Upper lobe of left lung (tissue), 6 donors: ENCODE data around the gene RIPK3. TPM values are rescaled to one million over a fixed set of nuclear protein-coding genes. Genes with fewer than 3 reads are reported as not detected.
A peak's percentile ranks its signal among the peaks of the same experiment; 100 is the strongest.

Experiments used
- ATAC-seq, 2 donors: fragments of 200-7000 bp; cut with Tn5 transposase; one replicate each; pipeline ENCODE4 v1.9.1; 2022; ENCODE audit warnings: mild to moderate bottlenecking in 2 of 2, moderate library complexity in 2 of 2; ENCODE audit not compliant: low FRiP score in 2 of 2
- DNase-seq, 2 donors: peaks; one replicate each; pipeline ENCODE4 v3.0.0-alpha.2; 2019 to 2020
- H3K27ac ChIP-seq, 4 donors: fragments of 200-600 bp; sonication (generic); one replicate each; pipeline ENCODE4 v1.5.1; 2016 to 2019
- H3K27me3 ChIP-seq, 4 donors: fragments of 200-600 bp; sonication (generic); one replicate each; pipeline ENCODE4 v1.5.1; 2017 to 2019
- H3K36me3 ChIP-seq, 4 donors: fragments of 200-600 bp; sonication (generic); one replicate each; pipeline ENCODE4 v1.5.1; 2016 to 2019
- H3K4me1 ChIP-seq, 4 donors: fragments of 200-600 bp; sonication (generic); one replicate each; pipeline ENCODE4 v1.5.1; 2018 to 2019
- H3K4me3 ChIP-seq, 4 donors: fragments of 200-600 bp; sonication (generic); one replicate each; pipeline ENCODE4 v1.5.1; 2017 to 2019; ENCODE audit warnings: mild to moderate bottlenecking in 2 of 4, moderate library complexity in 1 of 4
- H3K9me3 ChIP-seq, 4 donors: fragments of 200-600 bp; sonication (generic); one replicate each; pipeline ENCODE4 v1.5.1; 2018 to 2019
- EP300 ChIP-seq, 4 donors: sonication (generic); formaldehyde crosslinking; IDR thresholded peaks; one replicate each; pipeline ENCODE4 v1.5.1; 2017; ENCODE audit warnings: antibody characterized with exemption in 4 of 4, control low read depth in 2 of 4
- POLR2A ChIP-seq, 4 donors: fragments of 450-650 bp; IDR thresholded peaks; one replicate each; pipeline ENCODE4 v1.5.1; 2016 to 2017; ENCODE audit warnings: antibody characterized with exemption in 4 of 4, mild to moderate bottlenecking in 2 of 4
- POLR2AphosphoS5 ChIP-seq, 2 donors: sonication (generic); formaldehyde crosslinking; IDR thresholded peaks; one replicate each; pipeline ENCODE4 v1.5.1; 2017; ENCODE audit warnings: antibody characterized with exemption in 2 of 2
- WGBS, 2 donors: methylation state at CpG; one replicate each; pipeline ENCODE4 v1.1.5; 2017 to 2018; 5-methylcytosine and 5-hydroxymethylcytosine counted together
- total RNA-seq, 6 donors: library from RNA; depleted of rRNA in 4 of 6; stranded (reverse); fragments of >200 nt in 4 of 6; gene quantifications; one replicate each; pipeline versions ENCODE4 v1.1.0 to v1.2.1, GENCODE V29; 2016 to 2021
- TF ChIP-seq, protein P1 (sequence below), 6 experiments: fragments of 450-650 bp in 4 of 6; fragments of 200-600 bp in 2 of 6; sonication (generic) in 2 of 6; IDR thresholded peaks; one replicate each; pipeline ENCODE4 v1.5.1; 2016 to 2019; ENCODE audit warnings: antibody characterized with exemption in 6 of 6
- donor health status: DM: no; HTN: no; CAD: no; lungs with moderate emphysema.
- donor health status: DM: no; HTN: yes; CAD: no; lungs with severe emphysema.

Gene RIPK3
- total RNA-seq, 6 donors from 2014 or later, result 16.1 to 92.2 (median 29.1) TPM

DNA sequence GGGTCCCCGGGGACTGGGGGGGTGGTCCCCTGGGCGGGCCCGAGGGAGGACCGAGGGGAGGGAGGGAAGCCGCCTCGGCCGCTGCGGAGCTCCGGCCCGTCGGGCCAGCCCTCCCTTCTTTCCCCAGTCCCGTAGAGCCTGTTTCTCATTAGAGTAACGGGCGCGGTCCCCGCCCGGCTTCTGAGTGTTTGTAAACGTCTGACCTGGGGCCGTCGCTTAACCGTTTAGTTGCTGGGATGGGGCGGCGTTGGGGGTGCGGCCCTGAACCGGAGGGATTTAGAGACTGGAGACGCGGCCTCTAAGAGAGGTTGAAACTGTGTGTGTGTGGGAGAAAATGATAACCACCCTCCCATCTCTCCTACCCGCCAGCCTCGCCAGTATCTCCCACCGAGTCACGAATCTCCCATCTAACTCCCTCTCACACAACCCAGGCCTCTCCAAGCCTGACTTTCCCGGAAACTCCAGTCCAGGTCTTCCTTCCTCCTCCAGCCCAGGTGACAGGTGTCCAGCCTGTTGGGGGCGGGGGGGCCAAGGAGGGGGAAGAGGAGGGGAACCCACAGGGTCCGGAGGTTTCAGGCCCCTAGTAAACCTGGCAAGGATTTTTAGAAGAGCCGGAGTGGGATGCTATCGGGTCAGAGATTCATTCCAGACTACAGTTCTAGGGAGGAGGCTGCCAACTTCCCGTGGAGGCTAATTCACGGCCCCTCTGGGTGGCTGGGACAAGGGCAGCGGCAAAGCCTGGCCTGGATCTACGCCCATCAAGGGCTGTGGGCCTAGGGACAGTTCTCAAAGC, 27.1 kb upstream of the RIPK3 start:
- H3K4me3 ChIP-seq, result peak overlapping the region; percentile 19 to 57 (median 49)
- no peaks in the 10 kb centered on the region for H3K27me3 ChIP-seq
- peak; percentile 90 to 96 for DNase-seq
- 2 to 4% methylated on average over 14 to 40 of the region's 40 CpGs for WGBS, 2 donors
- ATAC-seq, result peak; percentile 88 to 91
- peak overlapping the region; percentile 85 to 91 (median 87) for H3K27ac ChIP-seq
- no peaks in the 10 kb centered on the region for H3K9me3 ChIP-seq
- no peaks in the 10 kb centered on the region for H3K36me3 ChIP-seq
- H3K4me1 ChIP-seq, result peaks cover 23 to 41% (median 33%) of the 10 kb centered on the region in 4 donors
- TF ChIP-seq, protein P1, sequence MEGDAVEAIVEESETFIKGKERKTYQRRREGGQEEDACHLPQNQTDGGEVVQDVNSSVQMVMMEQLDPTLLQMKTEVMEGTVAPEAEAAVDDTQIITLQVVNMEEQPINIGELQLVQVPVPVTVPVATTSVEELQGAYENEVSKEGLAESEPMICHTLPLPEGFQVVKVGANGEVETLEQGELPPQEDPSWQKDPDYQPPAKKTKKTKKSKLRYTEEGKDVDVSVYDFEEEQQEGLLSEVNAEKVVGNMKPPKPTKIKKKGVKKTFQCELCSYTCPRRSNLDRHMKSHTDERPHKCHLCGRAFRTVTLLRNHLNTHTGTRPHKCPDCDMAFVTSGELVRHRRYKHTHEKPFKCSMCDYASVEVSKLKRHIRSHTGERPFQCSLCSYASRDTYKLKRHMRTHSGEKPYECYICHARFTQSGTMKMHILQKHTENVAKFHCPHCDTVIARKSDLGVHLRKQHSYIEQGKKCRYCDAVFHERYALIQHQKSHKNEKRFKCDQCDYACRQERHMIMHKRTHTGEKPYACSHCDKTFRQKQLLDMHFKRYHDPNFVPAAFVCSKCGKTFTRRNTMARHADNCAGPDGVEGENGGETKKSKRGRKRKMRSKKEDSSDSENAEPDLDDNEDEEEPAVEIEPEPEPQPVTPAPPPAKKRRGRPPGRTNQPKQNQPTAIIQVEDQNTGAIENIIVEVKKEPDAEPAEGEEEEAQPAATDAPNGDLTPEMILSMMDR (IDR thresholded peaks at IDR 0.05), result peak in 1 of 6 experiments; percentile 3
- TF ChIP-seq EP300 (IDR thresholded peaks at IDR 0.05), result no peak
- TF ChIP-seq POLR2A (IDR thresholded peaks at IDR 0.05), result peak in 2 of 4 donors; percentile 51 to 61
- TF ChIP-seq POLR2AphosphoS5 (IDR thresholded peaks at IDR 0.05), result peak; percentile 55 to 73

DNA sequence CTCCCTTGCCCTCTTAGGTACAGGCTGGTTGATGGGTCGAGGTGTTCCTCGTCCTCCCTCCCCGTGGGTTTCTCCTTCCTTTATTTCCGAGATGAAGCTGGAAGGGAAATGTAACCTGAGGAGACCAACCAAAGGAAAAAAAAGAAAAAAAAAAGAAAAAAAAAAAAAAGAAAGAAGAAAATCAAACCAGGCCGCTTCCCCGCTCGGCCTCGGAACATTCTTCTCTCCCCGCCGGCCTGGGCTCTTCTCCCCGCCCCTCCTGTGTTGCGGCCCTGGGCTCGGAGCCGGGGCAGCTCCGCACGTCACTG, 26.6 kb upstream of the RIPK3 start:
- Histone ChIP-seq H3K9me3 (no peaks in the 10 kb centered on the region), H3K27me3 (no peaks in the 10 kb centered on the region), H3K4me1 (peaks cover 23 to 41% (median 33%) of the 10 kb centered on the region in 4 donors), H3K36me3 (no peaks in the 10 kb centered on the region), H3K4me3 (peak overlapping the region; percentile 19 to 57 (median 49)), H3K27ac (peak overlapping the region; percentile 85 to 91 (median 87))
- TF ChIP-seq EP300 (IDR thresholded peaks at IDR 0.05) (no peak), POLR2A (IDR thresholded peaks at IDR 0.05) (no peak), POLR2AphosphoS5 (IDR thresholded peaks at IDR 0.05) (no peak)
- TF ChIP-seq, protein P1 (IDR thresholded peaks at IDR 0.05), result no peak
- DNase-seq (no peak), ATAC-seq (no peak)
- WGBS, 2 donors, result 2 to 3% methylated on average over 15 of the region's 16 CpGs

DNA sequence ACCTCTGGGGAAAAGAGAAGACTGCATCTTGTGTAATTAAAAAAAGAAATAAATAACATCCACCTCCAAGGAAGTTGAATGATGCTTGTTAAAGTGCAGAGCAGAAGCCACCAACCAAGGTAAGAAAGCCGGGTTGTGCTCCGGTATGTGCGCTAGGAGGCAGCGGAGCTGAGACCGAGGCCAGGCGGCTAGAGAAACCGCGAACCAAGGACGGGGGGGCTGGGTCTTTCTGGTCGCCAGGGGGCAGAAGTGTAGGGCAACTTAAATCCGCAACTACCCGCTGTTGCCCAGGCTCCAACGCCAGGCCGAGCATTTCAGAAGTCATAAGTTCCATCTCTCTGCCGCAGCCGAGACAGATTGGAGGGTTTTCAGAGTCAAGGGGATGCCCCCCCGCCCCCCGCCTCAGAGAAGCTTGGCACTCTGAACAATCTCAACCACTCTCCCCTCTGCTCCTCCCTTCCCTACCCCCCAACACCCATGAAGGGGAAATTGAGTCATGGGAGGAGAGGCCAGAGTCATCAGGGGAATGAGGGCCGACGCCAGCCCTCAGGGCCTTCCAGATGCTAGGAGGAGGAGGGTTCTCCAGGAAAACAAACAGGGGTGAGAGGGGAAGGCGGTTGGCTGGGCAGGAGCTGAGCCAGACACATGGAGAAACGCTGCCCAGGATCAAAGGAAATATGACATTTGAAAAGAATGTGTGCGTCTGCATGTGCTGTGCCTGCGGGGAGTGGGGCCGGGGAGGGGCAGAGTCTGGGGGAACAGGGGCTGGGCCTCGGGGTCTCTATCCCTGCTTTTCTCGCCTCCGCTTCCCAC, 26.0 kb upstream of the RIPK3 start:
- Histone ChIP-seq H3K4me1 (peaks cover 23 to 41% (median 33%) of the 10 kb centered on the region in 4 donors), H3K36me3 (no peaks in the 10 kb centered on the region), H3K9me3 (no peaks in the 10 kb centered on the region), H3K4me3 (peak overlapping the region; percentile 19 to 57 (median 49)), H3K27ac (peak overlapping the region; percentile 85 to 91 (median 87)), H3K27me3 (no peaks in the 10 kb centered on the region)
- ATAC-seq (peak; percentile 68 to 78), DNase-seq (peak; percentile 75 to 94)
- TF ChIP-seq, protein P1 (IDR thresholded peaks at IDR 0.05), result peak; percentile 81 to 96 (median 90)
- TF ChIP-seq EP300 (IDR thresholded peaks at IDR 0.05) (no peak), POLR2AphosphoS5 (IDR thresholded peaks at IDR 0.05) (no peak)
- 5% methylated on average over 21 to 28 of the region's 28 CpGs for whole genome bisulfite sequencing, 2 donors

DNA sequence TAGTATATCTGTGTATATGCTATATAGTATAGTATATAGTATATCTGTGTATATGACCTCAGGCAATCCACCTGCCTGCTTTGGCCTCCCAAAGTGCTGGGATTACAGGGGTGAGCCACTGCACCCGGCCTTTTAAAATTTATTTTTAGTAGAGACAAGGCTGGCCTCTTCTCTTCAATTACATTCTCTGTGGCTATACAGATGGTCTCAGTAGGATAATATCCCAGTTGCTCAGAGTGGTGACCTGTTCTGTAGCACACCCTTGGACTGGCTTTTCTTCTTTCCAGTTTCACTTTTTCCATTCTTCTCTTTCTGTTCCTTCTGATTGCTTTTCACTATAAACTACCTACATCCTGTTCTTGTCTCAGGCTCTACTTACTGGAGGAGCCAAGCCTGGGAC, 25.1 kb upstream of the RIPK3 start:
- Histone ChIP-seq H3K9me3 (no peaks in the 10 kb centered on the region), H3K4me3 (no peak overlapping the region), H3K27ac (peak overlapping the region in 2 of 4 donors; percentile 88 to 91), H3K27me3 (no peaks in the 10 kb centered on the region), H3K36me3 (no peaks in the 10 kb centered on the region), H3K4me1 (peaks cover 23 to 41% (median 33%) of the 10 kb centered on the region in 4 donors)
- TF ChIP-seq POLR2A (IDR thresholded peaks at IDR 0.05) (no peak), EP300 (IDR thresholded peaks at IDR 0.05) (no peak), POLR2AphosphoS5 (IDR thresholded peaks at IDR 0.05) (no peak)
- TF ChIP-seq, protein P1 (IDR thresholded peaks at IDR 0.05), result no peak
- ATAC-seq (no peak), DNase-seq (no peak)
- WGBS, 2 donors, result 73 to 82% methylated on average over 1 of the region's 1 CpG
